WTC11 (cell line): ENCODE results near the gene CLDN5. TPM values are rescaled to one million over a fixed set of nuclear protein-coding genes. Genes with fewer than 3 reads are reported as not detected.

Experiments used
- ATAC-seq: fragments of 200-7000 bp; cut with Tn5 transposase; 2 replicates; pipeline ENCODE4 v1.10.0; 2021; ENCODE audit warnings: mild to moderate bottlenecking, moderate library complexity
- CTCF ChIA-PET: fragments of 300-600 bp; sonication (Branson Sonifier 250); formaldehyde crosslinking; loops from one replicate; lab custom pipeline; 2021; ENCODE audit warnings: antibody characterized with exemption; lab: Charles Lee
- POLR2A ChIA-PET: fragments of 350-600 bp; sonication (Branson Sonifier 250); formaldehyde crosslinking; loops from one replicate; lab custom pipeline; 2021; ENCODE audit warnings: antibody characterized with exemption; lab: Charles Lee
- DNase-seq: peaks from one replicate; pipeline ENCODE4 v3.0.0; 2021; ENCODE audit warnings: low spot score
- H3K27ac Mint-ChIP-seq: 2 replicates; pipeline ENCODE4 v1.8.0; 2021; ENCODE audit warnings: mixed read lengths
- H3K27me3 Mint-ChIP-seq: 2 replicates; pipeline ENCODE4 v1.8.0; 2021; ENCODE audit warnings: low read depth, mild to moderate bottlenecking, moderate library complexity, mixed read lengths
- H3K36me3 Mint-ChIP-seq: 2 replicates; pipeline ENCODE4 v1.8.0; 2021; ENCODE audit warnings: mixed read lengths
- H3K4me1 Mint-ChIP-seq: 2 replicates; pipeline ENCODE4 v1.8.0; 2022; ENCODE audit warnings: mixed read lengths
- H3K4me3 Mint-ChIP-seq: 2 replicates; pipeline ENCODE4 v1.8.0; 2021; ENCODE audit warnings: mild to moderate bottlenecking, moderate library complexity, mixed read lengths
- H3K9me3 Mint-ChIP-seq: 2 replicates; pipeline ENCODE4 v1.8.0; 2021; ENCODE audit warnings: mixed read lengths
- ATF1 ChIP-seq: sonication (generic); formaldehyde crosslinking; IDR thresholded peaks from 2 replicates; pipeline ENCODE4 v1.8.1; 2023; ENCODE audit warnings: mild to moderate bottlenecking, moderate library complexity, missing genetic modification reagents
- ATF3 ChIP-seq: sonication (generic); formaldehyde crosslinking; conservative IDR thresholded peaks from 2 replicates; pipeline ENCODE4 v1.8.1; 2022; ENCODE audit warnings: mild to moderate bottlenecking, missing genetic modification reagents
- CREM ChIP-seq: sonication (generic); formaldehyde crosslinking; IDR thresholded peaks from 2 replicates; pipeline ENCODE4 v1.8.1; 2022; ENCODE audit warnings: mild to moderate bottlenecking, missing genetic modification reagents, moderate library complexity
- CTCF ChIP-seq: fragments of 200-600 bp; IDR thresholded peaks from 2 replicates; pipeline ENCODE4 v1.8.0; 2022; ENCODE audit warnings: antibody characterized with exemption
- E2F1 ChIP-seq: sonication (generic); formaldehyde crosslinking; IDR thresholded peaks from 2 replicates; pipeline ENCODE4 v1.8.0; 2022; ENCODE audit warnings: mild to moderate bottlenecking, missing genetic modification reagents
- E2F5 ChIP-seq: sonication (generic); formaldehyde crosslinking; IDR thresholded peaks from 2 replicates; pipeline ENCODE4 v1.8.1; 2022; ENCODE audit warnings: mild to moderate bottlenecking, moderate library complexity, missing genetic modification reagents
- ESRRA ChIP-seq: sonication (generic); formaldehyde crosslinking; IDR thresholded peaks from 2 replicates; pipeline ENCODE4 v1.8.1; 2022; ENCODE audit warnings: mild to moderate bottlenecking, missing genetic modification reagents, borderline replicate concordance
- ETV6 ChIP-seq: sonication (generic); formaldehyde crosslinking; IDR thresholded peaks from 2 replicates; pipeline ENCODE4 v1.8.1; 2022; ENCODE audit warnings: mild to moderate bottlenecking, missing genetic modification reagents
- FOXJ3 ChIP-seq: sonication (generic); formaldehyde crosslinking; IDR thresholded peaks from 2 replicates; pipeline ENCODE4 v1.9.0; 2021; ENCODE audit warnings: missing genetic modification reagents, mild to moderate bottlenecking, borderline replicate concordance
- GABPB1 ChIP-seq: sonication (generic); formaldehyde crosslinking; IDR thresholded peaks from 2 replicates; pipeline ENCODE4 v1.8.1; 2023; ENCODE audit warnings: mild to moderate bottlenecking, missing genetic modification reagents
- GRHL2 ChIP-seq: fragments of 250-450 bp; sonication (Bioruptor Pico); IDR thresholded peaks from 2 replicates; pipeline ENCODE4 v1.8.0; 2022; ENCODE audit warnings: mild to moderate bottlenecking, moderate library complexity; ENCODE audit not compliant: insufficient replicate concordance, severe bottlenecking
- JUN ChIP-seq: sonication (generic); formaldehyde crosslinking; IDR thresholded peaks from 2 replicates; pipeline ENCODE4 v1.8.0; 2023; ENCODE audit warnings: mild to moderate bottlenecking, missing genetic modification reagents
- MAX ChIP-seq: sonication (generic); formaldehyde crosslinking; IDR thresholded peaks from 2 replicates; pipeline ENCODE4 v1.8.0; 2022; ENCODE audit warnings: mild to moderate bottlenecking, missing genetic modification reagents
- MYBL2 ChIP-seq: sonication (generic); formaldehyde crosslinking; IDR thresholded peaks from 2 replicates; pipeline ENCODE4 v1.8.1; 2023; ENCODE audit warnings: mild to moderate bottlenecking, moderate library complexity, missing genetic modification reagents
- NR3C1 ChIP-seq: sonication (generic); formaldehyde crosslinking; conservative IDR thresholded peaks from 2 replicates; pipeline ENCODE4 v1.8.1; 2023; ENCODE audit warnings: low read depth, mild to moderate bottlenecking, missing genetic modification reagents
- PRDM15 ChIP-seq: sonication (generic); formaldehyde crosslinking; IDR thresholded peaks from 2 replicates; pipeline ENCODE4 v1.8.0; 2022; ENCODE audit warnings: missing genetic modification reagents
- SP1 ChIP-seq: sonication (generic); formaldehyde crosslinking; conservative IDR thresholded peaks from 2 replicates; pipeline ENCODE4 v1.8.1; 2022; ENCODE audit warnings: missing genetic modification reagents
- TCF7 ChIP-seq: sonication (generic); formaldehyde crosslinking; IDR thresholded peaks from 2 replicates; pipeline ENCODE4 v1.8.0; 2022; ENCODE audit warnings: mild to moderate bottlenecking, low read depth, missing genetic modification reagents, moderate library complexity
- TEAD1 ChIP-seq: sonication (generic); formaldehyde crosslinking; IDR thresholded peaks from 2 replicates; pipeline ENCODE4 v1.8.0; 2022; ENCODE audit warnings: mild to moderate bottlenecking, missing genetic modification reagents
- USF2 ChIP-seq: sonication (generic); formaldehyde crosslinking; IDR thresholded peaks from 2 replicates; pipeline ENCODE4 v1.8.1; 2023; ENCODE audit warnings: mild to moderate bottlenecking, missing genetic modification reagents, moderate library complexity
- ZBTB21 ChIP-seq: sonication (generic); formaldehyde crosslinking; IDR thresholded peaks from 2 replicates; pipeline ENCODE4 v1.8.1; 2023; ENCODE audit warnings: mild to moderate bottlenecking, missing genetic modification reagents, borderline replicate concordance
- ZNF219 ChIP-seq: sonication (generic); formaldehyde crosslinking; IDR thresholded peaks from 2 replicates; pipeline ENCODE4 v1.8.0; 2023; ENCODE audit warnings: missing genetic modification reagents, mild to moderate bottlenecking, borderline replicate concordance
- ZNF232 ChIP-seq: sonication (generic); formaldehyde crosslinking; IDR thresholded peaks from 2 replicates; pipeline ENCODE4 v1.8.0; 2022; ENCODE audit warnings: mild to moderate bottlenecking, missing genetic modification reagents
- ZNF396 ChIP-seq: fragments of 250-450 bp; sonication (Bioruptor Pico); IDR thresholded peaks from 2 replicates; pipeline ENCODE4 v1.8.0; 2021; ENCODE audit warnings: mild to moderate bottlenecking, moderate library complexity, borderline replicate concordance
- ZNF416 ChIP-seq: fragments of 250-450 bp; sonication (Bioruptor Pico); IDR thresholded peaks from 2 replicates; pipeline ENCODE4 v1.9.0; 2021; ENCODE audit warnings: mild to moderate bottlenecking, inconsistent platforms
- total RNA-seq: library from RNA; stranded (reverse); gene quantifications from 3 replicates; pipeline ENCODE4 v1.2.3, GENCODE V29; 2021

Gene CLDN5
- total RNA-seq, 1 experiment from 2014 or later = 1.0 TPM

GRCh38 chr22:19514831-19515565 lies 9.2 kb downstream of the CLDN5 start (continued):
- no peak for TF ChIP-seq TCF7 (CRISPR knock-in tag)
- TF ChIP-seq FOXJ3 (CRISPR knock-in tag) = no peak

- TF ChIP-seq ZNF416 (CRISPR knock-in tag) (no peak), PRDM15 (CRISPR knock-in tag) (no peak), CTCF (no peak), ATF1 (CRISPR knock-in tag) (no peak), GABPB1 (CRISPR knock-in tag) (no peak), MAX (no peak), CREM (CRISPR knock-in tag) (no peak), ZNF232 (no peak), E2F1 (CRISPR knock-in tag) (no peak), ATF3 (CRISPR knock-in tag) (no peak)
- 0 out of 2 replicates have a peak, but pooled peaks cover 2% of the 10 kb centered on the region for H3K4me1 Mint-ChIP-seq
- H3K9me3 Mint-ChIP-seq = no peaks in the 10 kb centered on the region
- H3K4me3 Mint-ChIP-seq = no peak overlapping the region
- DNase-seq (no peak), ATAC-seq (no peak)
- peaks cover 45% of the 10 kb centered on the region for H3K36me3 Mint-ChIP-seq
- ChIA-PET CTCF (no interaction called here), POLR2A (no interaction called here)
- H3K27me3 Mint-ChIP-seq = no peaks in the 10 kb centered on the region
- no peak overlapping the region for H3K27ac Mint-ChIP-seq
These were observed 10.4 kb downstream of the CLDN5 start for GRCh38 chr22:19513823-19514222.

- CTCF ChIA-PET = interaction anchor here (0.6 kb wide), 1 partner anchor 132 kb away, joined by 3 read pairs; no protein-coding TSS in a partner anchor
- H3K4me1 Mint-ChIP-seq = 0 out of 2 replicates have a peak, but pooled peaks cover 2% of the 10 kb centered on the region
- DNase-seq = no peak
- H3K36me3 Mint-ChIP-seq = peaks cover 46% of the 10 kb centered on the region
- no peaks in the 10 kb centered on the region for H3K9me3 Mint-ChIP-seq
- H3K27ac Mint-ChIP-seq = no peak overlapping the region
- no peak overlapping the region for H3K4me3 Mint-ChIP-seq
- no peak for ATAC-seq
- POLR2A ChIA-PET = interaction anchor here (0.8 kb wide), 1 partner anchor 388 kb away, joined by 4 read pairs; no protein-coding TSS in a partner anchor
- no peaks in the 10 kb centered on the region for H3K27me3 Mint-ChIP-seq
- TF ChIP-seq NR3C1 (CRISPR knock-in tag) (no peak), ZNF396 (CRISPR knock-in tag) (no peak), ETV6 (no peak), JUN (CRISPR knock-in tag) (no peak), E2F5 (no peak), TEAD1 (CRISPR knock-in tag) (no peak), ZNF416 (CRISPR knock-in tag) (no peak), ZBTB21 (CRISPR knock-in tag) (no peak), ZNF219 (CRISPR knock-in tag) (no peak), GRHL2 (CRISPR knock-in tag) (no peak), SP1 (CRISPR knock-in tag) (no peak), ESRRA (no peak), MYBL2 (CRISPR knock-in tag) (no peak), USF2 (no peak)
These were observed 13.3 kb downstream of the CLDN5 start for GRCh38 chr22:19510919-19511341.
